Measurements from ENCODE around the gene UACA. TPM values are rescaled to one million over a fixed set of nuclear protein-coding genes. Genes with fewer than 3 reads are reported as not detected.

The UACA gene
- total RNA-seq, 1 experiment from 2014 or later = 141 TPM

- Mint-ChIP-seq H3K9me3 (ENCODE audit: unreplicated experiment) (no peaks in the 10 kb centered on the region), H3K27me3 (ENCODE audit: insufficient read depth, unreplicated experiment) (no peaks in the 10 kb centered on the region), H3K36me3 (ENCODE audit: insufficient read depth, unreplicated experiment) (peaks cover 6% of the 10 kb centered on the region), H3K4me3 (ENCODE audit: unreplicated experiment) (no peak overlapping the region), H3K4me1 (ENCODE audit: low read depth, unreplicated experiment) (peaks cover 51% of the 10 kb centered on the region), H3K27ac (ENCODE audit: unreplicated experiment) (no peak overlapping the region)
- TF ChIP-seq CTCF (IDR thresholded peaks at IDR 0.05; ENCODE audit: insufficient read depth in 1 of 2, low read depth in 1 of 2, low read length in 1 of 2, severe bottlenecking in 1 of 2, unreplicated experiment in 1 of 2) = no peak
- no peak for DNase-seq
- BruUV-seq (replicated peaks) = no TSS peak
- ChIA-PET CTCF (interaction anchor here (0.9 kb wide), 1 partner anchor 67 kb away, joined by 7 read pairs; no protein-coding TSS in a partner anchor), POLR2A (no interaction called here)
- no peaks in the 10 kb centered on the region for H3K9me3 ChIP-seq
- H3K4me1 ChIP-seq = peaks cover 44% of the 10 kb centered on the region
- no peaks in the 10 kb centered on the region for H3K27me3 ChIP-seq (replicated peaks; ENCODE audit: control insufficient read depth, insufficient read depth, low read length)
- intact Hi-C loops (cut with micrococcal nuclease; ENCODE audit: unreplicated experiment) = loop anchor here (1.0 to 2.0 kb wide), 3 partner anchors 67 to 142 kb away; no protein-coding TSS in a partner anchor
- no peak overlapping the region for H3K4me3 ChIP-seq (ENCODE audit: low read depth, low read length)
- H3K36me3 ChIP-seq (ENCODE audit: control insufficient read depth, insufficient read depth, low read length) = no peaks in the 10 kb centered on the region
These were observed 127.5 kb downstream of the UACA start for GRCh38 chr15:70635895-70636294.

DNA sequence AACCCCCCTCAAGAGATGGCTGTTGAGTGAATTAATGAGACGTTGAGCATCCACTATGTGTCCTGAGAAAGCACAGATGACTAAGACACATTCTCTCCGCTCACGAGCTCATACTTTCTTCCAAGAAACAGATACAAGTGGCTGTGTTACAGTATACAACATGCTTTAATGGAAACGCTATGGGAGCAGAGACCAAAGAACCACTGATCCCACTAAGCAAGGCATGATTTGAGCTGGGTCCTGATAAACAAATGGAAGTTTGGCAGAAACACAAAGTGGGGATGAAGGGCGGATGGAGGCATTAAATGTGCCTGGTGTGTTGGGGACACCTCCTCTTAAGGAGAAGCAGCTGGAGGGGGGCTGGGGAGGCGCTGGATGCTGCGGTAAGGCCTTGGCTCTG is 129.4 kb downstream of the UACA start:
- CTCF ChIA-PET = interaction anchor here (0.6 to 1.1 kb wide), 2 partner anchors 28 to 167 kb away, joined by 4 to 6 read pairs; no protein-coding TSS in a partner anchor
- DNase-seq = no peak
- intact Hi-C loops (cut with micrococcal nuclease; ENCODE audit: unreplicated experiment) = loop anchor here (1.0 to 2.0 kb wide), 3 partner anchors 17 to 49 kb away; no protein-coding TSS in a partner anchor
- no peaks in the 10 kb centered on the region for H3K9me3 ChIP-seq
- Mint-ChIP-seq H3K9me3 (ENCODE audit: unreplicated experiment) (no peaks in the 10 kb centered on the region), H3K4me1 (ENCODE audit: low read depth, unreplicated experiment) (peaks cover 40% of the 10 kb centered on the region), H3K4me3 (ENCODE audit: unreplicated experiment) (no peak overlapping the region), H3K36me3 (ENCODE audit: insufficient read depth, unreplicated experiment) (peaks cover 6% of the 10 kb centered on the region), H3K27me3 (ENCODE audit: insufficient read depth, unreplicated experiment) (no peaks in the 10 kb centered on the region), H3K27ac (ENCODE audit: unreplicated experiment) (peak overlapping the region; percentile 80)
- no peaks in the 10 kb centered on the region for H3K27me3 ChIP-seq (replicated peaks; ENCODE audit: control insufficient read depth, insufficient read depth, low read length)
- no peak overlapping the region for H3K4me3 ChIP-seq (ENCODE audit: low read depth, low read length)
- POLR2A ChIA-PET = no interaction called here
- no peak for TF ChIP-seq CTCF (IDR thresholded peaks at IDR 0.05; ENCODE audit: insufficient read depth in 1 of 2, low read depth in 1 of 2, low read length in 1 of 2, severe bottlenecking in 1 of 2, unreplicated experiment in 1 of 2)
- no peaks in the 10 kb centered on the region for H3K36me3 ChIP-seq (ENCODE audit: control insufficient read depth, insufficient read depth, low read length)
- peaks cover 38% of the 10 kb centered on the region for H3K4me1 ChIP-seq
- BruUV-seq (replicated peaks) = no TSS peak

DNA sequence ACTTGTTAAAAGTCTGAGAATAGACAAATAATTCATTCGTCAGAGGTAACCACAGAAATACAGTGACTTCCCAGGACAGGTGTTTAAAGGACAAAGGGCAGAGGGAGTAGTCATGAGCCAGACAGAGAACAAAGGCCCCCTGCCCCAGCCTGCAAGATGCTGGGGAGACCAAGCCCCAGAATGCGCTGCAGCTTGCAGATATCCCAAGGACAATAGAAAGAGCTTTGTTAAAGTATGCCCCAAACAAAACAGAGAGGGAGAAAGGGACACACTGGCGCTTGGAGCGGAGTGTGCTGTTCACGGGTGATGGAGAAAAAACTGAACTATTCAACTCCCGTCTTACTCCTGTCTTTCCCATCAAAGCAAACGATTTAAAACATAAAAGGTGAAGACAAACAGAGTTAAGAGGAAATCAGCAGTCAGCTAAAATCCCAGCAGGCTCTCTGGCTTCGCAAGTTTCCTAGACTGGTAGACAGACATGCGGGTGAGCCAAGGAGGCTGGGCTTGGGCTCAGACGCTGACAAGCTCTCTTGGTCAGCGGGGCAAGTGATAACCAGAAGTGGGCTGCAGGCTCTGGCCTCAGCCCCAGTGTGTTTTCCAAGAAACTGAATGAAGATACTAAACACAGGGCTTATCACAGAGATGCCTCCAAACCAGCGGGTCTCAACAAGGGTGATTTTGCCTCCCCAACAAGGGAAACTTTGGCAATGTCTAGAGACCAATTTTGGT is 130.1 kb downstream of the UACA start:
- H3K27me3 Mint-ChIP-seq (ENCODE audit: insufficient read depth, unreplicated experiment) = no peaks in the 10 kb centered on the region
- no peaks in the 10 kb centered on the region for H3K36me3 ChIP-seq (ENCODE audit: control insufficient read depth, insufficient read depth, low read length)
- H3K4me3 Mint-ChIP-seq (ENCODE audit: unreplicated experiment) = peak overlapping the region; percentile 44
- H3K27ac Mint-ChIP-seq (ENCODE audit: unreplicated experiment) = peak overlapping the region; percentile 80
- ChIA-PET CTCF (interaction anchor here (1.0 to 2.3 kb wide), 3 partner anchors 27 to 116 kb away, joined by 3 to 12 read pairs (median 4); no protein-coding TSS in a partner anchor), POLR2A (no interaction called here)
- no peak for TF ChIP-seq CTCF (IDR thresholded peaks at IDR 0.05; ENCODE audit: insufficient read depth in 1 of 2, low read depth in 1 of 2, low read length in 1 of 2, severe bottlenecking in 1 of 2, unreplicated experiment in 1 of 2)
- H3K9me3 ChIP-seq = no peaks in the 10 kb centered on the region
- peaks cover 6% of the 10 kb centered on the region for H3K36me3 Mint-ChIP-seq (ENCODE audit: insufficient read depth, unreplicated experiment)
- BruUV-seq (replicated peaks) = no TSS peak
- H3K9me3 Mint-ChIP-seq (ENCODE audit: unreplicated experiment) = no peaks in the 10 kb centered on the region
- intact Hi-C loops (cut with micrococcal nuclease; ENCODE audit: unreplicated experiment) = loop anchor here (1.0 to 2.0 kb wide), 3 partner anchors 16 to 48 kb away; no protein-coding TSS in a partner anchor
- H3K4me3 ChIP-seq (ENCODE audit: low read depth, low read length) = no peak overlapping the region
- peaks cover 40% of the 10 kb centered on the region for H3K4me1 Mint-ChIP-seq (ENCODE audit: low read depth, unreplicated experiment)
- peak; percentile 57 to 64 for DNase-seq
- H3K4me1 ChIP-seq = peaks cover 38% of the 10 kb centered on the region
- no peaks in the 10 kb centered on the region for H3K27me3 ChIP-seq (replicated peaks; ENCODE audit: control insufficient read depth, insufficient read depth, low read length)

Measured in Caco-2 (cell line).